Measurements from ENCODE around the gene TBC1D8B. TPM values are rescaled to one million over a fixed set of nuclear protein-coding genes. Genes with fewer than 3 reads are reported as not detected.

The TBC1D8B gene
- total RNA-seq, 1 experiment from 2014 or later, result 9.2 TPM

- Histone ChIP-seq H3K79me2 (ENCODE audit: insufficient read depth, low read length) (no peaks in the 10 kb centered on the region), H3K27me3 (ENCODE audit: insufficient read depth, low read length) (no peaks in the 10 kb centered on the region), H3K27ac (ENCODE audit: low read depth, low read length) (no peak overlapping the region), H3K4me1 (ENCODE audit: control insufficient read depth in 1 of 2, insufficient read depth in 2 of 2, low read length in 2 of 2) (no peaks in the 10 kb centered on the region), H3K9ac (ENCODE audit: low read length) (no peak overlapping the region), H3K9me2 (ENCODE audit: insufficient read depth) (no peaks in the 10 kb centered on the region), H3K4me2 (ENCODE audit: low read length) (no peak overlapping the region), H2AFZ (ENCODE audit: low read depth, low read length, poor library complexity, severe bottlenecking) (no peak overlapping the region), H4K20me1 (ENCODE audit: insufficient read depth) (no peaks in the 10 kb centered on the region), H3K9me3 (ENCODE audit: control insufficient read depth in 1 of 2, insufficient read depth in 1 of 2, low read depth in 1 of 2, low read length in 2 of 2) (no peaks in the 10 kb centered on the region), H3K4me3 (replicated peaks in 1 of 2; ENCODE audit: low read depth in 1 of 2, low read length in 2 of 2) (no peak overlapping the region), H3K36me3 (ENCODE audit: control insufficient read depth in 1 of 2, insufficient read depth in 2 of 2, low read length in 2 of 2) (no peaks in the 10 kb centered on the region)
- intact Hi-C loops (cut with micrococcal nuclease), result no loop called here
- no TSS peak for BruUV-seq (replicated peaks)
- CTCF ChIA-PET, result no interaction called here
- TF ChIP-seq JUND (IDR thresholded peaks at IDR 0.05) (no peak), ZNF274 (IDR thresholded peaks at IDR 0.05; ENCODE audit: low read depth, low read length) (no peak)
- ATAC-seq (no peak), DNase-seq (ENCODE audit: low read depth, low spot score) (no peak)
- RAD21 ChIA-PET (ENCODE audit: low non-redundant PET in 1 of 2, low total read pairs in 2 of 2, uncharacterized antibody in 2 of 2, unreplicated experiment in 2 of 2), result no interaction called here
- POLR2A ChIA-PET, result no interaction called here
Observed at GRCh38 chrX:106774981-106775380, 27.5 kb upstream of the TBC1D8B start.

DNA sequence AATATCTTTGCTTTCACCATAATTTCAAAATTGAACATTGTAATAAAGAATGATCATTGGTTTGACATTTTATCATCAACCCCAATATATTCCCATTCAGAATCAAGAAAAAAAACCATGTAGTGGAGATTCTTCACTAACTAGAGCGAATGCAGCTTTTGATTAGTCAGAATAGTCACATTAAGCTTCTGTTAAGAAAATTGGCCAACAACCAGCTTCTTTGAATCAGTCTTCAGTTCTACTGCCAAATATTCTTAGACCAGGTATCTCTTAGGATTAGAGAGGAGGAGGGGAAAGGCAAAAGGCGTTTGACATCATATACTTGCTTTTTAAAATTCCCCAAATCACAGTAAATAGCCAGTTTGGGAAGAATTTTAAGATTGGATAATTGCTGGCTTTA, 22.2 kb upstream of the TBC1D8B start:
- H3K27me3 ChIP-seq (ENCODE audit: insufficient read depth, low read length), result no peaks in the 10 kb centered on the region
- H3K36me3 ChIP-seq (ENCODE audit: control insufficient read depth in 1 of 2, insufficient read depth in 2 of 2, low read length in 2 of 2), result no peaks in the 10 kb centered on the region
- no peak overlapping the region for H3K27ac ChIP-seq (ENCODE audit: low read depth, low read length)
- BruUV-seq (replicated peaks), result no TSS peak
- ChIA-PET RAD21 (ENCODE audit: low non-redundant PET in 1 of 2, low total read pairs in 2 of 2, uncharacterized antibody in 2 of 2, unreplicated experiment in 2 of 2) (no interaction called here), POLR2A (no interaction called here), CTCF (no interaction called here)
- no peak overlapping the region for H2AFZ ChIP-seq (ENCODE audit: low read depth, low read length, poor library complexity, severe bottlenecking)
- no peak overlapping the region for H3K4me2 ChIP-seq (ENCODE audit: low read length)
- no peaks in the 10 kb centered on the region for H3K9me2 ChIP-seq (ENCODE audit: insufficient read depth)
- ATAC-seq (no peak), DNase-seq (ENCODE audit: low read depth, low spot score) (no peak)
- intact Hi-C loops (cut with micrococcal nuclease), result no loop called here
- no peaks in the 10 kb centered on the region for H3K4me1 ChIP-seq (ENCODE audit: control insufficient read depth in 1 of 2, insufficient read depth in 2 of 2, low read length in 2 of 2)
- H3K4me3 ChIP-seq (replicated peaks in 1 of 2; ENCODE audit: low read depth in 1 of 2, low read length in 2 of 2), result no peak overlapping the region
- no peaks in the 10 kb centered on the region for H3K9me3 ChIP-seq (ENCODE audit: control insufficient read depth in 1 of 2, insufficient read depth in 1 of 2, low read depth in 1 of 2, low read length in 2 of 2)
- TF ChIP-seq YY1 (IDR thresholded peaks at IDR 0.05; ENCODE audit: extremely low read depth, insufficient replicate concordance, low read depth, low read length) (no peak), CBX3 (IDR thresholded peaks at IDR 0.05; ENCODE audit: low read depth) (no peak), ZNF274 (IDR thresholded peaks at IDR 0.05; ENCODE audit: low read depth, low read length) (no peak), SRF (IDR thresholded peaks at IDR 0.05; ENCODE audit: low read depth) (no peak), ZBTB33 (IDR thresholded peaks at IDR 0.05; ENCODE audit: extremely low read depth, insufficient replicate concordance, low read length) (no peak), FOSL1 (IDR thresholded peaks at IDR 0.05; ENCODE audit: low read depth) (no peak), ZFX (IDR thresholded peaks at IDR 0.05) (no peak), CEBPB (IDR thresholded peaks at IDR 0.05; ENCODE audit: low read depth) (no peak), CTCF (IDR thresholded peaks at IDR 0.05 in 2 of 3, conservative IDR thresholded peaks at IDR 0.05 in 1 of 3; ENCODE audit: borderline replicate concordance in 1 of 3, insufficient read depth in 1 of 3, low read depth in 2 of 3, low read length in 2 of 3) (no peak), EGR1 (IDR thresholded peaks at IDR 0.05; ENCODE audit: low read depth) (no peak), SP1 (IDR thresholded peaks at IDR 0.05; ENCODE audit: low read depth) (no peak), SIN3A (IDR thresholded peaks at IDR 0.05; ENCODE audit: low read depth) (no peak), EZH2 (IDR thresholded peaks at IDR 0.05) (no peak), TCF7L2 (IDR thresholded peaks at IDR 0.05; ENCODE audit: borderline replicate concordance, extremely low read depth, insufficient read depth, insufficient read length) (no peak), POLR2A (IDR thresholded peaks at IDR 0.05; ENCODE audit: borderline replicate concordance, extremely low read depth, insufficient read depth, insufficient read length) (no peak), EZH2phosphoT487 (IDR thresholded peaks at IDR 0.05; ENCODE audit: borderline replicate concordance) (no peak)
- TF ChIP-seq, protein P1, sequence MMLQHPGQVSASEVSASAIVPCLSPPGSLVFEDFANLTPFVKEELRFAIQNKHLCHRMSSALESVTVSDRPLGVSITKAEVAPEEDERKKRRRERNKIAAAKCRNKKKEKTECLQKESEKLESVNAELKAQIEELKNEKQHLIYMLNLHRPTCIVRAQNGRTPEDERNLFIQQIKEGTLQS (IDR thresholded peaks at IDR 0.05), result no peak
- no peaks in the 10 kb centered on the region for H3K79me2 ChIP-seq (ENCODE audit: insufficient read depth, low read length)
- no peak overlapping the region for H3K9ac ChIP-seq (ENCODE audit: low read length)
- no peaks in the 10 kb centered on the region for H4K20me1 ChIP-seq (ENCODE audit: insufficient read depth)

All from HCT116 (cell line).